Transverse colon (tissue), 3 donors: ENCODE data around the gene CCNF.

Experiments
- CTCF ChIP-seq, 5 experiments: fragments of 200-600 bp in 3 of 5; fragments of 450-650 bp in 2 of 5; sonication (generic) in 3 of 5; IDR thresholded peaks; 1 replicate in 2 of 5; 2 replicates in 3 of 5; pipeline ENCODE4 v1.5.1; 2016 to 2017; ENCODE audit warnings: antibody characterized with exemption in 5 of 5, inconsistent platforms in 3 of 5, mild to moderate bottlenecking in 2 of 5, moderate library complexity in 1 of 5
- EP300 ChIP-seq: sonication (generic); formaldehyde crosslinking; IDR thresholded peaks from one replicate; pipeline ENCODE4 v1.6.1; 2017; ENCODE audit warnings: antibody characterized with exemption, low read depth

- TF ChIP-seq CTCF (IDR thresholded peaks at IDR 0.05) (no peak), EP300 (no peak)
Measured at GRCh38 chr16:2452650-2453049, 23.4 kb downstream of the CCNF start.
